ENCODE data around the gene YPEL4. TPM values are rescaled to one million over a fixed set of nuclear protein-coding genes. Genes with fewer than 3 reads are reported as not detected.

Gene YPEL4
- total RNA-seq, 1 experiment from 2014 or later = 0.32 TPM

DNA sequence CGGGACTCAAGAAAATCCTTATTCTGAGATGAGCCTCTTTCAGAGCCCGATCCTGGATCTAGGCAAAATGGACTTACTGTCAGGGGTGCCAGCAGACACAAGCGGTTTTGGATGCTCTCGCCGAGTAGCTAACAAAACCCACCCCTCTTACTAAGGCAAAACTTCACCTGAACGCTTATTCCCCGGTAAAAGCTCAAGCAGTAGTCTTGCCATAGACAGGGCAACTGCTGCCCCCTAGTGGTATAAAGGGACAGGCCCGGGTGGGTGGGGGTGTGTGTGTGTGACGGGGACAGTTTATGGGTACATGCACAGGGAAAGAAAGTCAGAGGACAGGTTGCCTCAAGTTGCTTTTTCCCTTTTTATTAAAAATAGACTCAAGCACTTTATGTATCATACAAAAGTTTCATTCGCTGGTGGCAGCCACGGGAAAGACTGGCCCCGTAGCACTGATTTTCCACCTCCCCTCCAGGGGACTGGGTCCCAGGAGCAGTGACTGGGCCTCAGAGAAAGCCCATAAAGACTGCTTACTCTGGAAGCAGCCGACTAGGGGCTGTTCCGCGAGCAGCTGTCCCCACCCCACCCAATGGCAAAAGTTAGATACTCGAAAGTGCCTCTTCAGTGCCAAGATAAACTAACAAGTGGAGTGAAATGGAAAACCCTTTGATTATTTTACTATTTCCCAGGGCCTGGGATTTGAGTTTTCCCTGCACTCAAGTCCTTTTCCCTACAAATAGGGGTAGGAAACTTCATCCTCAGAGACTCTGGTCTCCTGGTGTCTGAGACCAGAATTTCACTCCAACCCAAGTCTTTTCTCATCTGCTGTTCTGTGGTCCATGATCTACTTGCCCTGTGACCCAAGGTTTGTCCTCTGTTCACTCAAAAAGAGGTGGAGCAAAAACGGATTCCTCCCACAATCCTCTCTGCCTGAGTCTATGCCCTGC is 4.7 kb downstream of the YPEL4 start (continued):
- TF ChIP-seq ZNF274 (IDR thresholded peaks at IDR 0.05; ENCODE audit: low read depth, low read length) (no peak), YY1 (IDR thresholded peaks at IDR 0.05; ENCODE audit: extremely low read depth, insufficient replicate concordance, low read depth, low read length) (peak; percentile 17), JUND (IDR thresholded peaks at IDR 0.05) (no peak), CTCF (IDR thresholded peaks at IDR 0.05 in 2 of 3, conservative IDR thresholded peaks at IDR 0.05 in 1 of 3; ENCODE audit: borderline replicate concordance in 1 of 3, insufficient read depth in 1 of 3, low read depth in 2 of 3, low read length in 2 of 3) (peak; percentile 77 to 96 (median 90)), SP1 (IDR thresholded peaks at IDR 0.05; ENCODE audit: low read depth) (no peak), RAD21 (IDR thresholded peaks at IDR 0.05; ENCODE audit: low read depth) (peak; percentile 79), POLR2A (IDR thresholded peaks at IDR 0.05; ENCODE audit: borderline replicate concordance, extremely low read depth, insufficient read depth, insufficient read length) (no peak), CBX3 (IDR thresholded peaks at IDR 0.05; ENCODE audit: low read depth) (no peak), FOSL1 (IDR thresholded peaks at IDR 0.05; ENCODE audit: low read depth) (no peak), ATF3 (IDR thresholded peaks at IDR 0.05) (no peak)

- Histone ChIP-seq H3K4me2 (ENCODE audit: low read length) (no peak overlapping the region), H3K9ac (ENCODE audit: low read length) (no peak overlapping the region), H2AFZ (ENCODE audit: low read depth, low read length, poor library complexity, severe bottlenecking) (no peak overlapping the region), H3K9me3 (ENCODE audit: control insufficient read depth in 1 of 2, insufficient read depth in 1 of 2, low read depth in 1 of 2, low read length in 2 of 2) (no peaks in the 10 kb centered on the region), H3K36me3 (ENCODE audit: control insufficient read depth in 1 of 2, insufficient read depth in 2 of 2, low read length in 2 of 2) (no peaks in the 10 kb centered on the region), H4K20me1 (ENCODE audit: insufficient read depth) (no peaks in the 10 kb centered on the region), H3K27ac (ENCODE audit: low read depth, low read length) (no peak overlapping the region), H3K4me3 (replicated peaks in 1 of 2; ENCODE audit: low read depth in 1 of 2, low read length in 2 of 2) (no peak overlapping the region), H3K9me2 (ENCODE audit: insufficient read depth) (no peaks in the 10 kb centered on the region), H3K27me3 (ENCODE audit: insufficient read depth, low read length) (peaks cover 8% of the 10 kb centered on the region; the same call in 1 of the 2 replicates), H3K4me1 (ENCODE audit: control insufficient read depth in 1 of 2, insufficient read depth in 2 of 2, low read length in 2 of 2) (peaks cover 6 to 22% of the 10 kb centered on the region in 2 experiments; a peak in 3 of 4 replicates), H3K79me2 (ENCODE audit: insufficient read depth, low read length) (peaks cover 6% of the 10 kb centered on the region)
- no TSS peak for BruUV-seq (replicated peaks)
- CTCF ChIA-PET = interaction anchor here (0.9 to 2.9 kb wide), 14 partner anchors 11 to 298 kb away, joined by 3 to 38 read pairs (median 8); partner anchors contain the start of genes CLP1 and UBE2L6
- intact Hi-C loops (cut with micrococcal nuclease) = loop anchor here (1.0 to 10.0 kb wide), 3 partner anchors 113 to 799 kb away; no protein-coding TSS in a partner anchor
- RAD21 ChIA-PET (ENCODE audit: low non-redundant PET in 1 of 2, low total read pairs in 2 of 2, uncharacterized antibody in 2 of 2, unreplicated experiment in 2 of 2) = interaction anchor here (0.6 to 1.4 kb wide), 4 partner anchors 76 to 298 kb away, joined by 4 to 7 read pairs (median 4); partner anchors contain the start of gene UBE2L6 (in 1 of the 2)
- ATAC-seq = no peak
- POLR2A ChIA-PET = interaction anchor here (0.7 to 1.5 kb wide), 4 partner anchors 50 to 298 kb away, joined by 3 to 6 read pairs (median 4); no protein-coding TSS in a partner anchor
- TF ChIP-seq RAD21 (IDR thresholded peaks at IDR 0.05; ENCODE audit: low read depth) = no peak
- TF ChIP-seq MAX (IDR thresholded peaks at IDR 0.05) = 0 out of 2 replicates have a peak, but pooled peaks have one; percentile 27
- no peak for TF ChIP-seq POLR2AphosphoS5 (IDR thresholded peaks at IDR 0.05; ENCODE audit: low read depth, low read length)
- peak in 2 of 3 experiments; percentile 11 to 26; a peak in 2 of 6 replicates for TF ChIP-seq CTCF (IDR thresholded peaks at IDR 0.05 in 2 of 3, conservative IDR thresholded peaks at IDR 0.05 in 1 of 3; ENCODE audit: borderline replicate concordance in 1 of 3, insufficient read depth in 1 of 3, low read depth in 2 of 3, low read length in 2 of 3)
- no peak for DNase-seq (ENCODE audit: low read depth, low spot score)
Measured at GRCh38 chr11:57643802-57644201, 5.9 kb downstream of the YPEL4 start.

All from HCT116 (cell line).